Thymus (tissue), 11 donors: ENCODE data around the gene SNRPF. TPM values are rescaled to one million over a fixed set of nuclear protein-coding genes. Genes with fewer than 3 reads are reported as not detected.

Experiments
- DNase-seq, 9 donors: peaks; one replicate each; pipeline ENCODE4 v3.0.0-alpha.2; 2013; ENCODE audit warnings: low spot score in 9 of 9, low read depth in 6 of 9, missing footprints in 1 of 9
- H3K27ac ChIP-seq, 2 donors: one replicate each; pipeline ENCODE4 v1.5.1; 2013; ENCODE audit warnings: control low read depth in 1 of 2, low read depth in 1 of 2, low read length in 1 of 2, mild to moderate bottlenecking in 1 of 2, moderate library complexity in 1 of 2
- H3K27me3 ChIP-seq, 2 donors: one replicate each; pipeline ENCODE4 v1.5.1; 2013; ENCODE audit warnings: low read length in 1 of 2; ENCODE audit not compliant: control insufficient read depth in 2 of 2, insufficient read depth in 1 of 2
- H3K36me3 ChIP-seq, 2 donors: one replicate each; pipeline ENCODE4 v1.5.1; 2013; ENCODE audit warnings: low read length in 1 of 2, mild to moderate bottlenecking in 1 of 2, moderate library complexity in 1 of 2; ENCODE audit not compliant: control insufficient read depth in 2 of 2, insufficient read depth in 2 of 2
- H3K4me1 ChIP-seq, 2 donors: one replicate each; pipeline ENCODE4 v1.5.1; 2013; ENCODE audit warnings: low read length in 2 of 2; ENCODE audit not compliant: control insufficient read depth in 2 of 2, insufficient read depth in 2 of 2
- H3K4me3 ChIP-seq, 2 donors: one replicate each; pipeline ENCODE4 v1.5.1; 2013; ENCODE audit warnings: low read length in 2 of 2, control low read depth in 1 of 2, mild to moderate bottlenecking in 1 of 2
- H3K9me3 ChIP-seq, 2 donors: one replicate each; pipeline ENCODE4 v1.5.1; 2013; ENCODE audit warnings: low read length in 1 of 2, mild to moderate bottlenecking in 1 of 2; ENCODE audit not compliant: control insufficient read depth in 2 of 2, insufficient read depth in 1 of 2
- WGBS: extraction: QIAGEN DNeasy Blood & Tissue Kit; methylation state at CpG from one replicate; pipeline ENCODE4 v1.1.7; 2013; 5-methylcytosine and 5-hydroxymethylcytosine counted together
- polyA plus RNA-seq: library from polyadenylated mRNA; stranded (reverse); fragments of 200-250 nt; gene quantifications from one replicate; pipeline ENCODE4 v1.2.3, GENCODE V29; 2013
- total RNA-seq: library from RNA; stranded (reverse); fragments of 120-200 nt; gene quantifications from one replicate; pipeline ENCODE4 v1.2.4, GENCODE V29; 2013
- donor health status: healthy.

SNRPF gene
- total and polyA plus RNA-seq, 2 donors, result 41.9 to 45.1 TPM

GRCh38 chr12:95874452-95874851 lies 15.7 kb downstream of the SNRPF start:
- peaks cover 0 to 3% of the 10 kb centered on the region in 2 donors for H3K36me3 ChIP-seq
- DNase-seq, result no peak
- H3K4me1 ChIP-seq, result no peaks in the 10 kb centered on the region
- H3K27ac ChIP-seq, result no peak overlapping the region
- no peaks in the 10 kb centered on the region for H3K9me3 ChIP-seq
- H3K4me3 ChIP-seq, result no peak overlapping the region
- no peaks in the 10 kb centered on the region for H3K27me3 ChIP-seq
- 95% methylated on average over 4 of the region's 4 CpGs for WGBS

GRCh38 chr12:95877622-95878021 lies 18.9 kb downstream of the SNRPF start:
- DNase-seq, result no peak
- H3K4me1 ChIP-seq, result no peaks in the 10 kb centered on the region
- H3K27ac ChIP-seq, result no peak overlapping the region
- H3K36me3 ChIP-seq, result no peaks in the 10 kb centered on the region
- WGBS, result 95% methylated on average over 2 of the region's 2 CpGs
- H3K4me3 ChIP-seq, result no peak overlapping the region
- H3K9me3 ChIP-seq, result no peaks in the 10 kb centered on the region
- H3K27me3 ChIP-seq, result no peaks in the 10 kb centered on the region

GRCh38 chr12:95880895-95881294 lies 22.1 kb downstream of the SNRPF start:
- WGBS, result 92% methylated on average over 1 of the region's 1 CpG
- no peak overlapping the region for H3K4me3 ChIP-seq
- no peaks in the 10 kb centered on the region for H3K36me3 ChIP-seq
- H3K9me3 ChIP-seq, result peaks cover 0 to 1% of the 10 kb centered on the region in 2 donors
- DNase-seq, result no peak
- no peak overlapping the region for H3K27ac ChIP-seq
- H3K27me3 ChIP-seq, result no peaks in the 10 kb centered on the region
- no peaks in the 10 kb centered on the region for H3K4me1 ChIP-seq

- Histone ChIP-seq H3K27ac (no peak overlapping the region), H3K36me3 (no peaks in the 10 kb centered on the region), H3K9me3 (peaks cover 0 to 1% of the 10 kb centered on the region in 2 donors), H3K4me1 (no peaks in the 10 kb centered on the region), H3K4me3 (no peak overlapping the region), H3K27me3 (no peaks in the 10 kb centered on the region)
- WGBS, result 96% methylated on average over 3 of the region's 3 CpGs
- no peak for DNase-seq
These were observed 22.7 kb downstream of the SNRPF start for GRCh38 chr12:95881331-95881955.

- no peaks in the 10 kb centered on the region for H3K4me1 ChIP-seq
- H3K27ac ChIP-seq, result no peak overlapping the region
- H3K36me3 ChIP-seq, result no peaks in the 10 kb centered on the region
- peaks cover 0 to 1% of the 10 kb centered on the region in 2 donors for H3K9me3 ChIP-seq
- H3K4me3 ChIP-seq, result no peak overlapping the region
- WGBS, result 75% methylated on average over 1 of the region's 1 CpG
- no peak for DNase-seq
- H3K27me3 ChIP-seq, result no peaks in the 10 kb centered on the region
These were observed 23.3 kb downstream of the SNRPF start for GRCh38 chr12:95882080-95882479.

- no peak for DNase-seq
- WGBS, result 95% methylated on average over 4 of the region's 4 CpGs
- H3K4me3 ChIP-seq, result no peak overlapping the region
- H3K36me3 ChIP-seq, result no peaks in the 10 kb centered on the region
- no peak overlapping the region for H3K27ac ChIP-seq
- no peaks in the 10 kb centered on the region for H3K4me1 ChIP-seq
- H3K27me3 ChIP-seq, result no peaks in the 10 kb centered on the region
- peaks cover 0 to 1% of the 10 kb centered on the region in 2 donors for H3K9me3 ChIP-seq
These were observed 24.1 kb downstream of the SNRPF start for GRCh38 chr12:95882873-95883272.

- Histone ChIP-seq H3K4me3 (no peak overlapping the region), H3K4me1 (no peaks in the 10 kb centered on the region), H3K27ac (no peak overlapping the region), H3K36me3 (no peaks in the 10 kb centered on the region), H3K27me3 (no peaks in the 10 kb centered on the region), H3K9me3 (peaks cover 0 to 1% of the 10 kb centered on the region in 2 donors)
- WGBS, result 55% methylated on average over 3 of the region's 3 CpGs
- DNase-seq, result no peak
These were observed 26.2 kb downstream of the SNRPF start for GRCh38 chr12:95884998-95885397.

GRCh38 chr12:95887311-95887710 lies 28.6 kb downstream of the SNRPF start:
- H3K27me3 ChIP-seq, result peaks cover 0 to 2% of the 10 kb centered on the region in 2 donors
- H3K4me1 ChIP-seq, result no peaks in the 10 kb centered on the region
- DNase-seq, result no peak
- no peak overlapping the region for H3K27ac ChIP-seq
- H3K4me3 ChIP-seq, result no peak overlapping the region
- H3K36me3 ChIP-seq, result no peaks in the 10 kb centered on the region
- 92% methylated on average over 5 of the region's 5 CpGs for WGBS
- H3K9me3 ChIP-seq, result peaks cover 0 to 1% of the 10 kb centered on the region in 2 donors

GRCh38 chr12:95890958-95891357 lies 32.2 kb downstream of the SNRPF start:
- H3K27ac ChIP-seq, result no peak overlapping the region
- no peaks in the 10 kb centered on the region for H3K9me3 ChIP-seq
- peaks cover 0 to 2% of the 10 kb centered on the region in 2 donors for H3K27me3 ChIP-seq
- no peak for DNase-seq
- 91% methylated on average over 3 of the region's 3 CpGs for WGBS
- no peaks in the 10 kb centered on the region for H3K4me1 ChIP-seq
- no peaks in the 10 kb centered on the region for H3K36me3 ChIP-seq
- no peak overlapping the region for H3K4me3 ChIP-seq
